Measurements from ENCODE around the gene GCC2.
"Not testable (repeated sequence)": the region's sequence is repeated elsewhere in the genome, so short reads cannot be mapped to it uniquely, and the experiment has no call there.

Gene GCC2

GRCh38 chr2:108533832-108534583 is 85.0 kb downstream of the GCC2 start, which contains the start of gene LIMS1:
LIMS1 (plus strand) TSS chr2:108534470; CDS start chr2:108534563, 93 bp downstream.
- DNase-seq: peak; percentile 70 to 79

- DNase-seq: no peak
Measured at GRCh38 chr2:108534584-108535356, 85.8 kb downstream of the GCC2 start.

- no peak for DNase-seq
Measured at GRCh38 chr2:108535357-108535631, 86.3 kb downstream of the GCC2 start.

- DNase-seq: no peak
Measured at GRCh38 chr2:108536133-108536780, 87.3 kb downstream of the GCC2 start.

GRCh38 chr2:108536911-108537310 is 87.9 kb downstream of the GCC2 start:
- DNase-seq: no peak

- no peak for DNase-seq
Measured at GRCh38 chr2:108538000-108538625, 89.1 kb downstream of the GCC2 start.

GRCh38 chr2:108541451-108541850 is 92.4 kb downstream of the GCC2 start:
- DNase-seq: no peak

- DNase-seq: no peak
Measured at GRCh38 chr2:108542071-108542470, 93.1 kb downstream of the GCC2 start.

GRCh38 chr2:108547606-108548005 is 98.6 kb downstream of the GCC2 start:
- DNase-seq: no peak

- no peak for DNase-seq
Measured at GRCh38 chr2:108548208-108549003, 99.4 kb downstream of the GCC2 start.

GRCh38 chr2:108552566-108552965 is 103.6 kb downstream of the GCC2 start:
- no peak for DNase-seq

GRCh38 chr2:108553209-108553919 is 104.4 kb downstream of the GCC2 start:
- DNase-seq: no peak

- DNase-seq: no peak
Measured at GRCh38 chr2:108554528-108554927, 105.5 kb downstream of the GCC2 start.

GRCh38 chr2:108555572-108555971 is 106.6 kb downstream of the GCC2 start:
- DNase-seq: no peak

GRCh38 chr2:108556581-108556980 is 107.6 kb downstream of the GCC2 start:
- DNase-seq: not testable (repeated sequence)
